Activated naive CD4-positive, alpha-beta T cell treated with anti-CD3 and anti-CD28 coated beads for 36 hours (primary cell): ENCODE data around the gene SLC3A2. TPM values are rescaled to one million over a fixed set of nuclear protein-coding genes. Genes with fewer than 3 reads are reported as not detected.
"Not testable (repeated sequence)": the region's sequence is repeated elsewhere in the genome, so short reads cannot be mapped to it uniquely, and the experiment has no call there.

Experiments used
- CTCF ChIA-PET: fragments of 350-600 bp; sonication (Branson Sonifier 250); formaldehyde crosslinking; loops from one replicate; lab custom pipeline; 2021; ENCODE audit warnings: antibody characterized with exemption; lab: Charles Lee
- DNase-seq: peaks from one replicate; pipeline ENCODE4 v3.0.0-alpha.2; 2020
- H3K27ac Mint-ChIP-seq: one replicate; pipeline ENCODE4 v1.8.0; 2021; ENCODE audit warnings: mild to moderate bottlenecking, mixed read lengths
- H3K27me3 Mint-ChIP-seq: one replicate; pipeline ENCODE4 v1.8.0; 2021; ENCODE audit warnings: low read depth, mixed read lengths
- H3K36me3 Mint-ChIP-seq: one replicate; pipeline ENCODE4 v1.8.0; 2021; ENCODE audit warnings: low read depth, mixed read lengths
- H3K4me1 Mint-ChIP-seq: one replicate; pipeline ENCODE4 v1.8.0; 2021; ENCODE audit warnings: low read depth, mixed read lengths
- H3K4me3 Mint-ChIP-seq: one replicate; pipeline ENCODE4 v1.8.0; 2021; ENCODE audit warnings: mild to moderate bottlenecking, moderate library complexity, mixed read lengths
- H3K9me3 Mint-ChIP-seq: one replicate; pipeline ENCODE4 v1.8.0; 2021; ENCODE audit warnings: mixed read lengths
- intact Hi-C: fragments of 100-400 bp; cut with micrococcal nuclease; formaldehyde crosslinking; loops from one replicate; pipeline ENCODE4 v1.15.1; 2023
- total RNA-seq, 2 experiments: library from RNA; stranded (reverse); gene quantifications; one replicate each; pipeline ENCODE4 v1.2.3, GENCODE V29; 2021

The SLC3A2 gene
- total RNA-seq, 2 experiments from 2014 or later, result 419 to 472 TPM

DNA sequence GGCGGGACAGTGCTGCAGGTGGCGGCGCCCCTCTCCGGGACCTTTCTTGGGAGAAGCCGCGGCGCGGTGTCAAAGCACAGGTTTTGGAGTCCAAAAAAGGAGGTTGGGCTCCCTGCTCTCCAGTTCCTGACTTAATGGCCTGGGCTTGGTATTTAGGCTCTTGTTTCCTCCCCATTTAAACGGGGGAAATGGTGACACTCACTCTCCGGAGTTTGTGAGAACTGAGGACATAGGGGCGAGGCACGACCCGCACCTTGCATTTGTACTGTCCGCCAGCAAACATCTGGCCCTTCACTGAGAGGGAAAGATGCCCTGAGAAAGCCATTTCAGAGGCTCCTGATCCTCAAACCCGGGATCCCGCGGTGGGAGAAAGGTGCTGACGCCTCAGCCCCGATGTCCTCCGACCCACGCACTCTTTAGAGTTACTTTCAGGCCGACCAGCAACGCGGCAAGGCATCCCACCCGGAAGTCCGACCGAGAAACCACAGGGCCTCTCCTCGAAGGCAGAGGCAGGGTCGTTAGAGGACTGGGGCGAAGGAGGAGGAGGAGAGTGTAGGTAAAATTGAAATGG, 38.4 kb upstream of the SLC3A2 start:
- H3K4me3 Mint-ChIP-seq, result no peak overlapping the region
- H3K4me1 Mint-ChIP-seq, result peaks cover 20% of the 10 kb centered on the region
- H3K9me3 Mint-ChIP-seq, result no peaks in the 10 kb centered on the region
- H3K27me3 Mint-ChIP-seq, result no peaks in the 10 kb centered on the region
- CTCF ChIA-PET, result interaction anchor here (0.7 to 1.7 kb wide), 4 partner anchors 10 to 56 kb away, joined by 3 to 5 read pairs (median 3); partner anchors contain the start of gene TEX54
- H3K27ac Mint-ChIP-seq, result no peak overlapping the region
- peaks cover 12% of the 10 kb centered on the region for H3K36me3 Mint-ChIP-seq
- intact Hi-C loops, result loop anchor here (1.0 to 5.0 kb wide), 3 partner anchors 13 to 270 kb away; partner anchors contain the start of gene EEF1G
- DNase-seq, result peak; percentile 61

- not testable (repeated sequence) for H3K4me3 Mint-ChIP-seq, H3K36me3 Mint-ChIP-seq, H3K27ac Mint-ChIP-seq, H3K27me3 Mint-ChIP-seq, H3K9me3 Mint-ChIP-seq
- peaks cover 15% of the 10 kb centered on the region for H3K4me1 Mint-ChIP-seq
- CTCF ChIA-PET, result interaction anchor here (0.7 to 1.0 kb wide), 3 partner anchors 25 to 57 kb away, joined by 3 to 4 read pairs (median 3); no protein-coding TSS in a partner anchor
- intact Hi-C loops, result loop anchor here (1.0 to 5.0 kb wide), 3 partner anchors 12 to 271 kb away; partner anchors contain the start of gene EEF1G
- DNase-seq, result peak; percentile 18
Measured at GRCh38 chr11:62842891-62843290, 37.8 kb upstream of the SLC3A2 start.

DNA sequence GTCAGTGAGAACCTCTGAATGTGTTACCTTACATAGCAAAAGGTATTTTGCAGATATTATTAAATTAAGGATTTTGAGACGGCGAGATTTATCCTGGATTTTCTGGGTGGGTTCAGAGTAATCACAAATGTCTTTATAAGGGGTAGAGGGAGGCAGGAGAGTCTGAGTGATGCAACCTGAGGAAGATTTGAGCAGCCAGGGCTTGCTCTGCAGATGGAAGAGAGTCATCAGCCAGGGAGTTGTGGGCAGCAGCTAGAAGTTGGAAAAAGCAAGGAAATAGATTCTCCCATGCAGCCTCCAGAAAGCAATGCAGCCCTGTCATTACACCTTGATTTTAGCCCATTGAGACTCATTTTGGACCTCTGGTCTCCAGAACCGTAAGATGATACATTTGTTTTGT, 37.2 kb upstream of the SLC3A2 start:
- H3K9me3 Mint-ChIP-seq, result no peaks in the 10 kb centered on the region
- no peak overlapping the region for H3K27ac Mint-ChIP-seq
- no peak overlapping the region for H3K4me3 Mint-ChIP-seq
- peaks cover 15% of the 10 kb centered on the region for H3K4me1 Mint-ChIP-seq
- no peak for DNase-seq
- H3K27me3 Mint-ChIP-seq, result no peaks in the 10 kb centered on the region
- intact Hi-C loops, result loop anchor here (5.0 kb wide), 1 partner anchor 271 kb away; the partner anchor contains the start of gene EEF1G
- CTCF ChIA-PET, result interaction anchor here (1.4 kb wide), 1 partner anchor 18 kb away, joined by 4 read pairs; no protein-coding TSS in a partner anchor
- peaks cover 7% of the 10 kb centered on the region for H3K36me3 Mint-ChIP-seq

GRCh38 chr11:62844154-62844553, 36.5 kb upstream of the SLC3A2 start:
- CTCF ChIA-PET, result interaction anchor here (1.4 kb wide), 2 partner anchors 11 to 17 kb away, joined by 4 to 6 read pairs; no protein-coding TSS in a partner anchor
- Mint-ChIP-seq H3K9me3 (no peaks in the 10 kb centered on the region), H3K4me3 (no peak overlapping the region), H3K27me3 (no peaks in the 10 kb centered on the region), H3K36me3 (peaks cover 3% of the 10 kb centered on the region), H3K27ac (no peak overlapping the region), H3K4me1 (peaks cover 12% of the 10 kb centered on the region)
- DNase-seq, result no peak
- intact Hi-C loops, result loop anchor here (5.0 kb wide), 1 partner anchor 272 kb away; the partner anchor contains the start of gene EEF1G

- DNase-seq, result no peak
- intact Hi-C loops, result no loop called here
- H3K4me3 Mint-ChIP-seq, result no peak overlapping the region
- H3K27ac Mint-ChIP-seq, result no peak overlapping the region
- CTCF ChIA-PET, result interaction anchor here (0.7 kb wide), 1 partner anchor 121 kb away, joined by 4 read pairs; no protein-coding TSS in a partner anchor
- H3K36me3 Mint-ChIP-seq, result no peaks in the 10 kb centered on the region
- no peaks in the 10 kb centered on the region for H3K9me3 Mint-ChIP-seq
- H3K27me3 Mint-ChIP-seq, result no peaks in the 10 kb centered on the region
- peaks cover 5% of the 10 kb centered on the region for H3K4me1 Mint-ChIP-seq
Measured at GRCh38 chr11:62846177-62846576, 34.5 kb upstream of the SLC3A2 start.

DNA sequence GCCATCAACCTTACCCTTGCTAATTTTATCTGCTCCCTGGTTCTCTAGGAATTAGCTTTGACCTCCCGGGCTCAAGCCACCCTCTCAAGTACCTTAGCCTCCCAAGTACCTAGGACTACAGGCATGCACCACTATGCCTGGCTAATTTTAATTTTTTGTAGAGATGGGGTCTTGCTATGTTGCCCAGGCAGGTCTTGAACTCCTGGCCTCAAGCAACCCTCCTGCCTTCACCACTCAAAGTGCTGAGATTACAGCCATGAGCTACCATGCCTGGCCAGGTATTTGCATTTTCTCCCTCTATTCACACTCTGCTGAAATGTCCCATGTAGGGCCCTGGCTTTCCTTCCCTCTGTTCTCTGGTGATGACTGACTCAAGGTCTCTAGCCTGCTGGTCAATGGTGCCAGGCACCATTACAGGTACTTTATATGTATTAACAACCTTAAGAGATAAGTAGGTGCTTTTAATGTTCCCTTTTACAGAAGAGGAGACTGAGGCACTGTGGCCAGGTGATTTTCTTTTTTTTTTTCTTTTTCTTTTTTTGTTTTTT, 32.9 kb upstream of the SLC3A2 start:
- DNase-seq, result no peak
- intact Hi-C loops, result no loop called here
- peaks cover 17% of the 10 kb centered on the region for H3K4me1 Mint-ChIP-seq
- H3K27ac Mint-ChIP-seq, result no peak overlapping the region
- peaks cover 13% of the 10 kb centered on the region for H3K36me3 Mint-ChIP-seq
- no peak overlapping the region for H3K4me3 Mint-ChIP-seq
- H3K9me3 Mint-ChIP-seq, result no peaks in the 10 kb centered on the region
- no peaks in the 10 kb centered on the region for H3K27me3 Mint-ChIP-seq
- CTCF ChIA-PET, result interaction anchor here (0.6 to 0.7 kb wide), 2 partner anchors 17 to 172 kb away, joined by 3 read pairs; no protein-coding TSS in a partner anchor

DNA sequence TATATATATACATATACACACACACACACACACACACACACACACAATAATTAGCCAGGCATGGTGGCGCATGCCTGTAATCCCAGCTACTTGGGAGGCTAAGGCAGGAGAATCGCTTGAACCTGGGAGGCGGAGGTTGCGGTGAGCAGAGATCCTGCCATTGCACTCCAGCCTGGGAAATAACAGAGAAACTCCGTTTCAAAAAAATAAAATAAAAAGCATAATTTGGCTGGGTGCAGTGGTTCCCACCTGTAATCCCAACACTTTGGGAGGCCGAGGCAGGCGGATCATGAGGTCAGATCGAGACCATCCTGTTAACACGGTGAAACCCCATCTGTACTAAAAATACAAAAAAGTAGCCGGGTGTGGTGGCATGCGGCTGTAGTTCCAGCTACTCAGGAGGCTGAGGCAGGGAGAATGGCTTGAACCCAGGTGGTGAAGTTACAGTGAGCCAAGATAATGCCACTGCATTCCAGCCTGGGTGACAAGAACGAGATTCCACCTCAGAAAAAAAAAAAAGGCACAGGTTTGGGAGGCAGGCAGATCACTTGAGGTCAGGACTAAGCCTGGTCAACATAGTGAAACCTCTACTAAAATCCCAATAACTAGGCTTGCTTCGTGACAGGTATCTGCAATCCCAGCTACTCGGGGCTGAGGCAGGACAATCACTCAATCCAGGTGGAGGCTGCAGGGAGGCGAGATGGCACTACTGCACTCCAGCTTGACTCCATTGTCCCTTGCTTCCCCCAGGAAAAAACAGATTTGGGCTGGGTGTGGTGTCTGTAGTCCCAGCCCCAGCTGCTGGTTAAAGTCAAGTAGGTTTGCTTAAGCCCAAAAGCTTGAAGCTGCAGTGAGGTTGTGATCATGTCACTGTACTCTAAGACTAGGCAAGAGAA, 29.5 kb upstream of the SLC3A2 start:
- Mint-ChIP-seq H3K4me1 (peaks cover 23% of the 10 kb centered on the region), H3K9me3 (no peaks in the 10 kb centered on the region), H3K27ac (peak overlapping the region; percentile 84), H3K36me3 (peaks cover 45% of the 10 kb centered on the region), H3K27me3 (no peaks in the 10 kb centered on the region), H3K4me3 (peak overlapping the region; percentile 99)
- no peak for DNase-seq
- CTCF ChIA-PET, result interaction anchor here (0.6 to 2.2 kb wide), 2 partner anchors 10 to 42 kb away, joined by 3 to 7 read pairs; no protein-coding TSS in a partner anchor
- intact Hi-C loops, result no loop called here

DNA sequence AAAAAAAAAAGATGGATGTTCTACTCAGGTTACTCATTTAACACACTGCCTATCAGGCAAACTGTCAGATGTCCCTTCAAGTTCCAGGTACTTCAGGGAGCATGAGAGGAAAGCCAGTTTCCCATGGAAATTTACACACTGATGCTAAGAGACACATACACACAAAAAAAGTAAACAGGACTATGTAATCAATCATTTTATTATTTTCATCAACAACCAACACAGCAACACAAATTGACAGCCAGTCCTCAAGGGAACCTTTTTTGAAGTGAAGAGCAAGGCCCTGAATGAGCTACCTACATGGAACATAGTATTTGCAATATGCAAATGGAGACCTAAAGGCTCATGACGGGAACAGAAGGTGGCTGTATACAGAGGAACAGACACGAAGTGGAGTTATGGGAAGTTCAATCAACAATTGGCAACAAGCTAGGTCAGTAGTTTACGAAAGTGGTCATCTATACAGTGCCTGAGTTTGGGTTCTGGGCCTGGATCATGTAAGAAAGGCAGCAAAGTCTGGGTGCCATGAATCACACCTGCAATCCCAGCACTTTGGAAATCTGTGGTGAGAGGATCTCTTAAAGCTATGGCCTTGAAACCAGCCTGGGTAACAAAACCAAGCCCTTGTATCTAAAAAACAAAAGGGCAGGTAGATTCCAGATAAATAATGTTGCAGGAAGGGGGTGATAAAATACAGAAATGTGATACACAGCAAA, 28.7 kb upstream of the SLC3A2 start:
- CTCF ChIA-PET, result interaction anchor here (0.6 to 2.2 kb wide), 3 partner anchors 10 to 58 kb away, joined by 3 to 7 read pairs (median 3); no protein-coding TSS in a partner anchor
- no peaks in the 10 kb centered on the region for H3K27me3 Mint-ChIP-seq
- intact Hi-C loops, result no loop called here
- H3K4me1 Mint-ChIP-seq, result peaks cover 23% of the 10 kb centered on the region
- H3K4me3 Mint-ChIP-seq, result peak overlapping the region; percentile 99
- no peak for DNase-seq
- no peaks in the 10 kb centered on the region for H3K9me3 Mint-ChIP-seq
- H3K27ac Mint-ChIP-seq, result peak overlapping the region; percentile 84
- peaks cover 49% of the 10 kb centered on the region for H3K36me3 Mint-ChIP-seq

DNA sequence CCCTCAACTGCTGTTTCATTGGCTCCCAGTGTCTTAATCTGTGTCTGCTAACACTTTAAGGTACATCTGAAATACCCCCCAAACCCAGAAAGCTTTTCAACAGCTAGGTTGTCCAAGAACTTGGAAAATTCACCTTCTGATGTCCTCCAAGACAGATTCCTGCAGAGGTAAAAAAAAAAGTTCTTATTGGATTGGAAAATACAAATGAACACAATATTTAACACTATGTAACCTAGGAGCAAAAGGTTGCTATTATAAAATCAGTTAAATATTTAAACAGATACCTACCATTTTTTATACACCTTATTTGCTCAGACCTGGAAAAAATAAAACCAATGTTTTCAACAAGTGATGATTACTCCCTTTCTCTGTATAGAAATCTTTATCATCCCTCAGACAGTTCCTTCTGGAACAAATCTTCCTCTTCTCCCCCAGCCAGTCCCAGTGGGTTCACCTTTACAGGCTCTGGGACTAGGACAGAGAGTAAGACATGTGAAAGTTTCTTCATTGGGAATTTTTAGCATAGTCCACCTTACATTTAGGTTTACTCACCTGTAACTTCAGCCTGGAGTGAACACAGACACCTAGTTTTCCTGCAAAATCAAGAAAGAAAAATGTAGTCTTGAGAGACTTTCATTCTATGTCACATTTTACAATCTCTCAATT, 28.0 kb upstream of the SLC3A2 start:
- CTCF ChIA-PET, result interaction anchor here (0.7 to 0.8 kb wide), 2 partner anchors 59 to 287 kb away, joined by 3 read pairs; no protein-coding TSS in a partner anchor
- H3K27me3 Mint-ChIP-seq, result no peaks in the 10 kb centered on the region

DNA sequence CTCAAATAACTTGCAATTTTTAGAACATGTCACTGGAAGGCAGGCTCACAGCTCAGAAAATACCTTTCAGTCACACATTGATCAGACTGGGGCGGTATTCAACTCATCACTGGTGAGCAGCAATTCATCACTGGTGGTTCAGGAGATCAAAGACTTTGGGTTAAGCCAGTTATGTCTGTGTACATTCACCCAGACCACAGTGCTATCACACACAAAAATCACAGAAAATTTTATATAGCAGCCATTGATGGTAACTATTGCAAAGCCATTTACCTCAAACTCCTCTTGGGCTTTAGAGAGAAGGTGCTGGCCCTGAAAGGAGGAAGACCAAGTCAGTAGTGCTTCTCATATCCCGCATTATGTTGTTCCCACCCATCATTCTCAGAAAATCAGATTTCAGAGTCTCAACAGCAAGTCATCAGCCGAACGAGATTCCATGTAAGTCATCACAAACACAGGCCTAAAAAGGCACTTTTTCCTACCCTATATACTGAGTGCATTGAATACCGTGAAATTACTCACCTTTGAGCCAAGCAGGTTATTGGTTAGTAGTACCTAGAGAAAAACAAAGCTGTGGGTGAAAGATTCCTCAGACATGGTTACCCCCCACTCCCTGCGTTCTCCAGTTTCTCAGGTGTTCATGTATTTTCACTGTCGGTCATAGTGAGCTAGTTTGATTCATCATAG, 27.3 kb upstream of the SLC3A2 start:
- H3K36me3 Mint-ChIP-seq, result peaks cover 61% of the 10 kb centered on the region
- DNase-seq, result peak; percentile 49
- CTCF ChIA-PET, result interaction anchor here (0.8 to 2.5 kb wide), 5 partner anchors 9 to 288 kb away, joined by 3 to 6 read pairs (median 4); partner anchors contain the start of gene SLC3A2
- peaks cover 37% of the 10 kb centered on the region for H3K4me1 Mint-ChIP-seq
- no peaks in the 10 kb centered on the region for H3K9me3 Mint-ChIP-seq
- peak overlapping the region; percentile 99 for H3K4me3 Mint-ChIP-seq
- intact Hi-C loops, result no loop called here
- H3K27ac Mint-ChIP-seq, result peak overlapping the region; percentile 96
- H3K27me3 Mint-ChIP-seq, result no peaks in the 10 kb centered on the region

More for the DNA sequence above, 28.0 kb upstream of the SLC3A2 start:
- H3K4me1 Mint-ChIP-seq, result peaks cover 30% of the 10 kb centered on the region
- intact Hi-C loops, result no loop called here
- H3K36me3 Mint-ChIP-seq, result peaks cover 53% of the 10 kb centered on the region
- DNase-seq, result no peak
- H3K4me3 Mint-ChIP-seq, result peak overlapping the region; percentile 99
- peak overlapping the region; percentile 96 for H3K27ac Mint-ChIP-seq
- H3K9me3 Mint-ChIP-seq, result no peaks in the 10 kb centered on the region
